NCI-H2107 (cell line): ENCODE results near the gene EPB41L1.

Source experiments
- DNase-seq: peaks from one replicate; lab custom pipeline; 2025; lab: John Stamatoyannopoulos, UW

The EPB41L1 gene

GRCh38 chr20:36154700-36155628, at the start of gene EPB41L1:
Gene EPB41L1, plus strand, starts transcription at chr20:36154740. Its CDS starts 19,038 bp downstream, at chr20:36173778.
- DNase-seq, result no peak

GRCh38 chr20:36104856-36105255, 49.7 kb upstream of the EPB41L1 start:
- no peak for DNase-seq

DNA sequence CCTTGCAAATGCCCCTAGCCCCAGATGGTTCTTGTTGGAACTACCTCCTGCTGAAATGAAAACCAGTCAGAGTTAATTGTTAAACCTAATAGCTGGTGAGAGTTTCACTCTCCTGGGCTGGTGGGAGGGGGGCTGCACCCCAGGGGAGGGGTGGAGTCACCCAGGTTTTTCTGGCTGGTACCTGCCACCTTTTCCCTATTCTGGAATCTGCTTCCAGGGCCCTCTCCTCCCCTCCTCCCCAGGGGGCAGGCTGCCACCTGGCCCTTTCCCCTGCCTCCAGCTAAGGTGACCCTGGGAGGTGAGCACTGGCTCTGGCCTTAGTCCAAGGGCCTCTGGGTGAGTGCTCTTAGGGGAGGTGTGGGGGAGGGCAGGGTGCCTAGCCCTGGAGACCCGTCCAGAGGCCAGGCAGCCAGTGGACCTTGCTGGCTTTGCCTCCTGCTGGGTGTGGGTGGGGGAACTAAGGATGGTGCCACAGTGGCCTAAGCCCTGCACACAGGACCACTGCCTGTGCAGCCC, 48.8 kb upstream of the EPB41L1 start:
- DNase-seq, result no peak

DNA sequence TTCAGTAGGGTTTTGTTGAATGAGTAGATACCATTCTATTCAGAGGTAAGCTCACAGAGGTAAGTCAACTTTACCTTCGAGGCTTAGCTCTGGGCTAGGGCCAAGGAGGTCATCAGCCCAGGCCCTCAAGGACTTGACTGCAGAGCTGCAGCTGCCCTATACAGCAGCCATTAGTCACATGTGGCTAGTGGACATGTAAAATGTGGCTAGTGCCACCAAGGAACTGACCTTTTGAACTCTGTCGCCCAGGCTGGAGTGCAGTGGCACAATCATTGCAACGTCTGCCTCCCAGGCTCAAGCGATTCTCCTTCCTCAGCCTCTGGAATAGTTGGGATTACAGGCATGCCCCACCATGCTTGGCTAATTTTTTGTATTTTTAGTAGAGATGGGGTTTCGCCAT, 47.9 kb upstream of the EPB41L1 start:
- no peak for DNase-seq

DNA sequence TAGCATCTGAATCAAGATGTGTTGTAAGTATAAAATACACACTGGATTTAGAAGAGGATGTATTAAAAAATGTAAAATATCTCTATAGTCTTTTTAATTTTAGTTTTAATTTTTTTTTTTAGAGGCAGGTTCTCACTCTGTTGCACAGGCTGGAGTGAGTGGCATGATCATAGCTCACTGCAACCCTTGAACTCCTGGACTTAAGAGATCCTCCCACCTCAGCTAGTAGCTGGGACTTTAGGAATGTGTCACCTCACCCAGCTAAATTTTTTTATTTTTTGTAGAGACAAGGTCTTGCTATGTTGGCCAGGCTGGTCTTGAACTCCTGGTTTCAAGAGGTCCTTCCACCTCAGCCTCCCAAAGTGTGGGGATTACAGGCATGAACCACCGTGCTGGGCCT, 46.7 kb upstream of the EPB41L1 start:
- DNase-seq, result no peak

- no peak for DNase-seq
Measured at GRCh38 chr20:36109251-36109947, 45.1 kb upstream of the EPB41L1 start.

GRCh38 chr20:36110994-36111393, 43.5 kb upstream of the EPB41L1 start:
- DNase-seq, result no peak

GRCh38 chr20:36112112-36112511, 42.4 kb upstream of the EPB41L1 start:
- DNase-seq, result no peak

DNA sequence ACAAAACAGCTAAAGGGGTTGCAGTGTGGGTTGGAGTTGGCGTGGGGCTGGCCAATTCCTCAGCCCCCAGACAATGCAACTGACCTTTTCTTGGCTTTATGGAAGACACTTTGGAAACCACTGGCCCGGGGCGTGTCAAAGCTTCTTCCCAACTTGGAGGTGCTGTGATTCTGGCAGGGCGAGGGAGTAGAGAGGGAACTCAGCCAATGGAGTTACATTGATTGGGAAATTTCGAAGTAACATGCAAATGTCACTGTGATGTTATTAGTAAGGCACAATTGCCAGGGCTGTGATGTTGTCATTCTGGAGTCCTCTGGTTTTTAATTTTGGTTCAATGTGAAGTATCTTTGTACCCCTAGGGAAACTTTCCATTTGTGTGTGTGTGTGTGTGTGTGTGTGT, 41.5 kb upstream of the EPB41L1 start:
- no peak for DNase-seq

GRCh38 chr20:36113566-36114250, 40.8 kb upstream of the EPB41L1 start:
- DNase-seq, result no peak

- DNase-seq, result no peak
Measured at GRCh38 chr20:36114707-36115106, 39.8 kb upstream of the EPB41L1 start.

- no peak for DNase-seq
Measured at GRCh38 chr20:36115925-36116324, 38.6 kb upstream of the EPB41L1 start.

DNA sequence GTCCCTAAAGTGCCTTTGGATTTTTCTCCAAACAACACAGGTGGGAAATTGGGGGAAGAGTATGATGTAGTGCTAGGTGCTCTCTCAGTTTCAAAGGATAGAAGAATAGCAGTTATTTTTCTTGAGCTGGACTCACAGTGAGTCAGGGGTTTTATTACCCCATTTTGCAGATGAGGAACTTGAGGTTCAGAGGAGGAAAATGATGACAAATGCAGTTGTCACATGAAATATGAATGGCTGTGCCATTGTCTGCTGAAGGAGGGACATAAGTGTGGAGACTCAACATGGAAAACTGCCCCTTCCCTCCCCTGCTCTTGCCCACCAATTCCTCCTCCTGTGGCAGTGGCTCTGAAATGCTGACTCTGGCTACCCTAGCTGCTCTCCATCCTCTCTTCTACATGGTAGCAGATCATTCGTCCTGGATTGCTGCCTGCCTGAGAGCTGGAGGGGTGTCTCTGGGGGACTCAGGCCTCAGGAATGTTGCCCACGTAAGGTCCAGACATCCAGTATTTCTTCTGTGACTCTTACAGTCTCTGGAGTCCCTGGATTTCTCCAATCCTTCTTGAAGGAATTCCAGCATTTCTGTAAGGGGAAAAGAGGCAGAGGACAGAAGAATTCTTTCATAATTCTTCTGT, 37.6 kb upstream of the EPB41L1 start:
- no peak for DNase-seq

DNA sequence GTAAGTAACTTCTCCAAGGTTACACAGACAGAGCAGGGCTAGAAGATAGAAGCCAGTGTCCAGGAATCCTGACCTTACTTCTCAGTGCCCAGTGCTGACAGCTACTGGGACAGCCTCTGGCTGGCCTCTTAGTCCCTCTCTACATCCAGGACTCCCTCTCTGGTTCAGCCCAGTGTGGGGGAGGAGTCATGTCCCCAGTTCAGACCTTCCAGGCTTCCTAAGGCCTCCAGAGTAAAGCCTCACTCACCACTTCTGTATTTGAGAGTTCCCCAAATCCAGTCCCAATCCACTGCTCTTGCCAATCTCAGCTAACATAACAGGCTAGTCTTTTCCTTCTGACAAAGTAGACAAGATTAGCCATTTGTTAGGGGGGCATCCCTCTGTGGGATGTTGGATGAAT, 36.9 kb upstream of the EPB41L1 start:
- DNase-seq, result no peak

- no peak for DNase-seq
Measured at GRCh38 chr20:36118371-36118770, 36.2 kb upstream of the EPB41L1 start.

DNA sequence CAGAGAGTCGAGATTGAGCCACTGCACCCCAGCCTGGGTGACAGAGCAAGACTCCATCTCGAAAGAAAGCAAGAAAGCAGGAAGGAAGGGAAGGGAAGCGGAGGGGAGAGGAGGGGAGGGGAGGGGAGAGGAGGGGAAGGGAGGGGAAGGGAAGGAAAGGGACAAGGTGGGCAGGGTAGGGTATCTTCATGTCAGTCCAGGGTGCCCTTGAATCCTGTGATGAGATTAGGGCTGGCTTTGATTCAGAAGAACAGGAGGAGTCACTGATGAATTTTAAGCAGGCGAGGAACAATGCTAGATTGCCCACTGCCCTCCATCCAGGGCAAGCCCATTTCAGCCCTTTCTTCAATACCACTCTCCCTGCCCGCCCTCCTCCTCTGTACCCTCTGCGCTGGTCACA, 35.0 kb upstream of the EPB41L1 start:
- no peak for DNase-seq

- DNase-seq, result no peak
Measured at GRCh38 chr20:36120241-36120640, 34.3 kb upstream of the EPB41L1 start.

DNA sequence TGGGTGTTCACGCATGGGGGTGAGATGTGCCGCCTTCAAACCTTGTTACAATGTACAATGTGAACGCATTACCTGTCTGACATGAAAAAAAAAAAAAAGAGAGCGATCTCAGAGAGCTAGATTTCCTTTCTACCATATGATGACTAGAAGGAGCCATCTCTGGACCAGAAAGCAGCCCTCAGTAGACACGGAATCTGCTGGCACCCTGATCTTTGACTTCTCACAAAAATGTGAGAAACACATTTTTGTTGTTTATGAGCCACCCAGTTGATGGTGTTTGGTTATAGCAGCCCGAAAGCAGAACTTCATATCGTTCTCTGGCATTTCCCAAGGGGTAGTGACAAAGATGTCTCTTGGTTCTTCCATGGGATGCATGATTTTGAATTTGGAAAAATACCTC, 33.5 kb upstream of the EPB41L1 start:
- no peak for DNase-seq

DNA sequence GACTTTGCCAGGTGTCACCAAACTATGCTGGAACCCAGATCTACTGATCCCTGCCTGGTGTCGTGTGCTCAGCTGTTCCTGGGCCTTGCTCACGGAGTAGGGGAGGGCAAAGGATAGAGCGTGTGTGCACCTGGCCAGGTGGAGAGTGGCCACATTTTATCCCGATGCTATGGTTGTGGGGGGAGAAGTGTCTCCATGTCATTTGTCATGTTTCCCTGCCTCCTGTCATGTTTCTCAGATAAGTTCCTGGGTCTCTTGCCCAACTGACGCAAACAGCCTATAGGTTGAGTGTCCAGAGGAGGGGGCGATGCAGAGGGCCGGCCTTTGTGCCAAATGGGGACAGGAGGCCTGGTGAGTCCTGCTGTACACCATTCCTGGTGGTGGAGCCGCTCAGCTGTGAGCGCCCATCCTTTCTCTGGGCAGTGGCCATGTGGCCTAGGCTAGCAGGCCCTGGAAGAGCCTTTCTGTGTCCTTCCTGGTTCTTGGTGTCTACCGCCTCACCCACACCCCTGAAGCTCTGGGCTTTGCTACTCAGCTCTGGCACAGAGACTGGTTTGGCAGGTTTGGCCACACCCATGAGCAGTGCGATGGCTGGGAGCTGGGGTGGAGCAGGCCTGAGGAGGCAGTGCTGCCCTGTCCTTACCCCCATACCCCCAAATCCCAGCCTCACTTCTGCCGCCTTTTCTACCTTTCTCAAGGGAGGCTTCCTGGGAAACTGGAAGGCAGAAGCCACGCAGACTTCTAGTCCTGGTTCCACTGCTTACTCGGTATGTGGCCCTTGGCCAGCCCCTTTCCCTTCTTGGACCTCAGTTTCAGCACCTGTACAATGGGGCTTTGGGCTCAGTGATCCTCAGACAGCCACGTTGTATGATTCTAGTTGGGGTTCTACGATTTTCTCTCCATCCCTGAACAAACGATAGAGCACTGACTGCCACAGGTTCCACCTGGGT, 32.3 kb upstream of the EPB41L1 start:
- DNase-seq, result no peak

DNA sequence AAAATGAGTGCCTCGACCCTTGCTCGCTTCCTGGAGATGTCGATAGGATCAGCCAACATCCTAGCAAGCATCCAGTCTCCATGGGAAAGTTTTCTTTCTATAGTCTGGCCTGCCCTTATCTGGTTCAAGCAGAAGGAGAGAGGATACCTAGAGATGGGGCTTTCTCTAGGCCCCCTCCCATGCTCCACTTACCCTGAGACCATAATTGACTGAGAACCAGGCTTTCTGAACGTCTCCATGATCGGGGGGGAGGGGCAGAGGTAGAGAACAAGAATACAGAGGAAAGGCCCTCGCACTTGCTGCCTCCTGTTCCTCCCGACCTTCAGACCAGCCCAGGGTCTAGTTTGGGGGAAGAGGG, 31.6 kb upstream of the EPB41L1 start:
- no peak for DNase-seq

DNA sequence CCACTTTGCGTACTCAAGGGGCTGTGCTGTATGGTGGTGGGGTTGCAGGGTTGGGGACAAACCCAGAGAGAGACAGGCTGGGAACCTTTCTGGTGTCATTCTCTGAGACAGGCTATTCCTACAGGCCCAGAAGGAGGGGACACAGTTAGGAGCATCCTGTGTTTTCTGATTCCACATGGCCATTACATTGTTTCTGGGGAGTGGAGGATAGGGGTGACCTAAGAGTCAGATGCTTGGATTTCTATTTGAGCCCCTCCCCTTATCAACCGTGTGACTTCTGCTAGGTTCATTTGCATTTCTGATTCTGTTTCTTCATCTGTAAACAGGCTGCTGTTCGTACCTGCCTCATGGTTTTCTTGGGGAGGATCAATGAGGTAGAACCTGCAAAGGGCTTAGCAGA, 29.4 kb upstream of the EPB41L1 start:
- no peak for DNase-seq
